Measurements from ENCODE around the gene TBL1XR1.
"Not testable (repeated sequence)": the region's sequence is repeated elsewhere in the genome, so short reads cannot be mapped to it uniquely, and the experiment has no call there.

The TBL1XR1 gene

GRCh38 chr3:177203689-177204395, 6.6 kb upstream of the TBL1XR1 start:
- H3K9me3 ChIP-seq (ENCODE audit: control insufficient read depth, insufficient read depth, low read length): no peaks in the 10 kb centered on the region
- no peaks in the 10 kb centered on the region for H3K27me3 ChIP-seq (ENCODE audit: control insufficient read depth, insufficient read depth, low read length)
- peaks cover 8% of the 10 kb centered on the region for H3K4me1 ChIP-seq (ENCODE audit: control insufficient read depth, insufficient read depth, low read length)
- no peak overlapping the region for H3K9ac ChIP-seq (ENCODE audit: low read depth, low read length)
- H3K36me3 ChIP-seq (ENCODE audit: control insufficient read depth, insufficient read depth, low read length): no peaks in the 10 kb centered on the region
- H3K4me3 ChIP-seq (ENCODE audit: low read depth, low read length): no peak overlapping the region

GRCh38 chr3:177203016-177203415, 5.7 kb upstream of the TBL1XR1 start:
- peaks cover 15% of the 10 kb centered on the region for H3K4me1 ChIP-seq (ENCODE audit: control insufficient read depth, insufficient read depth, low read length)
- not testable (repeated sequence) for H3K9ac ChIP-seq (ENCODE audit: low read depth, low read length); H3K36me3 ChIP-seq (ENCODE audit: control insufficient read depth, insufficient read depth, low read length); H3K9me3 ChIP-seq (ENCODE audit: control insufficient read depth, insufficient read depth, low read length); H3K4me3 ChIP-seq (ENCODE audit: low read depth, low read length); H3K27me3 ChIP-seq (ENCODE audit: control insufficient read depth, insufficient read depth, low read length)

- H3K4me3 ChIP-seq (ENCODE audit: low read depth, low read length): no peak overlapping the region
These were observed 4.6 kb upstream of the TBL1XR1 start for GRCh38 chr3:177201700-177202397.

GRCh38 chr3:177199206-177199760, 2.0 kb upstream of the TBL1XR1 start:
- H3K9ac ChIP-seq (ENCODE audit: low read depth, low read length): no peak overlapping the region
- H3K9me3 ChIP-seq (ENCODE audit: control insufficient read depth, insufficient read depth, low read length): no peaks in the 10 kb centered on the region
- no peak overlapping the region for H3K4me3 ChIP-seq (ENCODE audit: low read depth, low read length)
- H3K36me3 ChIP-seq (ENCODE audit: control insufficient read depth, insufficient read depth, low read length): no peaks in the 10 kb centered on the region
- H3K4me1 ChIP-seq (ENCODE audit: control insufficient read depth, insufficient read depth, low read length): peaks cover 18% of the 10 kb centered on the region
- no peaks in the 10 kb centered on the region for H3K27me3 ChIP-seq (ENCODE audit: control insufficient read depth, insufficient read depth, low read length)

More at GRCh38 chr3:177201700-177202397, 4.6 kb upstream of the TBL1XR1 start:
- Histone ChIP-seq H3K9ac (ENCODE audit: low read depth, low read length) (no peak overlapping the region), H3K4me1 (ENCODE audit: control insufficient read depth, insufficient read depth, low read length) (peaks cover 15% of the 10 kb centered on the region), H3K36me3 (ENCODE audit: control insufficient read depth, insufficient read depth, low read length) (no peaks in the 10 kb centered on the region), H3K27me3 (ENCODE audit: control insufficient read depth, insufficient read depth, low read length) (no peaks in the 10 kb centered on the region), H3K9me3 (ENCODE audit: control insufficient read depth, insufficient read depth, low read length) (no peaks in the 10 kb centered on the region)

GRCh38 chr3:177197727-177198460, 612 bp upstream of the TBL1XR1 start:
- no peaks in the 10 kb centered on the region for H3K36me3 ChIP-seq (ENCODE audit: control insufficient read depth, insufficient read depth, low read length)
- H3K27me3 ChIP-seq (ENCODE audit: control insufficient read depth, insufficient read depth, low read length): no peaks in the 10 kb centered on the region
- H3K9ac ChIP-seq (ENCODE audit: low read depth, low read length): peak overlapping the region; percentile 48
- no peaks in the 10 kb centered on the region for H3K9me3 ChIP-seq (ENCODE audit: control insufficient read depth, insufficient read depth, low read length)
- peaks cover 22% of the 10 kb centered on the region for H3K4me1 ChIP-seq (ENCODE audit: control insufficient read depth, insufficient read depth, low read length)
- peak overlapping the region; percentile 50 for H3K4me3 ChIP-seq (ENCODE audit: low read depth, low read length)

- Histone ChIP-seq H3K4me1 (ENCODE audit: control insufficient read depth, insufficient read depth, low read length) (peaks cover 23% of the 10 kb centered on the region), H3K9ac (ENCODE audit: low read depth, low read length) (peak overlapping the region; percentile 96), H3K9me3 (ENCODE audit: control insufficient read depth, insufficient read depth, low read length) (no peaks in the 10 kb centered on the region), H3K4me3 (ENCODE audit: low read depth, low read length) (peak overlapping the region; percentile 92), H3K27me3 (ENCODE audit: control insufficient read depth, insufficient read depth, low read length) (no peaks in the 10 kb centered on the region), H3K36me3 (ENCODE audit: control insufficient read depth, insufficient read depth, low read length) (no peaks in the 10 kb centered on the region)
These were observed 734 bp downstream of the TBL1XR1 start for GRCh38 chr3:177196456-177197040.

- no peaks in the 10 kb centered on the region for H3K36me3 ChIP-seq (ENCODE audit: control insufficient read depth, insufficient read depth, low read length)
- peak overlapping the region; percentile 95 for H3K9ac ChIP-seq (ENCODE audit: low read depth, low read length)
- H3K27me3 ChIP-seq (ENCODE audit: control insufficient read depth, insufficient read depth, low read length): no peaks in the 10 kb centered on the region
- no peaks in the 10 kb centered on the region for H3K9me3 ChIP-seq (ENCODE audit: control insufficient read depth, insufficient read depth, low read length)
- peak overlapping the region; percentile 92 for H3K4me3 ChIP-seq (ENCODE audit: low read depth, low read length)
- peaks cover 28% of the 10 kb centered on the region for H3K4me1 ChIP-seq (ENCODE audit: control insufficient read depth, insufficient read depth, low read length)
These were observed 1.2 kb downstream of the TBL1XR1 start for GRCh38 chr3:177196008-177196455.

- H3K4me3 ChIP-seq (ENCODE audit: low read depth, low read length): peak overlapping the region; percentile 92
- no peaks in the 10 kb centered on the region for H3K27me3 ChIP-seq (ENCODE audit: control insufficient read depth, insufficient read depth, low read length)
- H3K9ac ChIP-seq (ENCODE audit: low read depth, low read length): peak overlapping the region; percentile 95
- peaks cover 33% of the 10 kb centered on the region for H3K4me1 ChIP-seq (ENCODE audit: control insufficient read depth, insufficient read depth, low read length)
- H3K9me3 ChIP-seq (ENCODE audit: control insufficient read depth, insufficient read depth, low read length): no peaks in the 10 kb centered on the region
- no peaks in the 10 kb centered on the region for H3K36me3 ChIP-seq (ENCODE audit: control insufficient read depth, insufficient read depth, low read length)
These were observed 1.9 kb downstream of the TBL1XR1 start for GRCh38 chr3:177195242-177195991.

GRCh38 chr3:177194299-177194698, 3.0 kb downstream of the TBL1XR1 start:
- H3K4me1 ChIP-seq (ENCODE audit: control insufficient read depth, insufficient read depth, low read length): peaks cover 27% of the 10 kb centered on the region
- H3K27me3 ChIP-seq (ENCODE audit: control insufficient read depth, insufficient read depth, low read length): no peaks in the 10 kb centered on the region
- no peak overlapping the region for H3K9ac ChIP-seq (ENCODE audit: low read depth, low read length)
- no peaks in the 10 kb centered on the region for H3K9me3 ChIP-seq (ENCODE audit: control insufficient read depth, insufficient read depth, low read length)
- H3K4me3 ChIP-seq (ENCODE audit: low read depth, low read length): peak overlapping the region; percentile 92
- H3K36me3 ChIP-seq (ENCODE audit: control insufficient read depth, insufficient read depth, low read length): no peaks in the 10 kb centered on the region

GRCh38 chr3:177193688-177194268, 3.5 kb downstream of the TBL1XR1 start:
- Histone ChIP-seq H3K27me3 (ENCODE audit: control insufficient read depth, insufficient read depth, low read length) (no peaks in the 10 kb centered on the region), H3K36me3 (ENCODE audit: control insufficient read depth, insufficient read depth, low read length) (no peaks in the 10 kb centered on the region), H3K4me3 (ENCODE audit: low read depth, low read length) (no peak overlapping the region), H3K4me1 (ENCODE audit: control insufficient read depth, insufficient read depth, low read length) (peaks cover 24% of the 10 kb centered on the region), H3K9me3 (ENCODE audit: control insufficient read depth, insufficient read depth, low read length) (no peaks in the 10 kb centered on the region), H3K9ac (ENCODE audit: low read depth, low read length) (no peak overlapping the region)

Measured in iPS-15b (cell line).